ENCODE results near the gene E2F7.

Gene E2F7

DNA sequence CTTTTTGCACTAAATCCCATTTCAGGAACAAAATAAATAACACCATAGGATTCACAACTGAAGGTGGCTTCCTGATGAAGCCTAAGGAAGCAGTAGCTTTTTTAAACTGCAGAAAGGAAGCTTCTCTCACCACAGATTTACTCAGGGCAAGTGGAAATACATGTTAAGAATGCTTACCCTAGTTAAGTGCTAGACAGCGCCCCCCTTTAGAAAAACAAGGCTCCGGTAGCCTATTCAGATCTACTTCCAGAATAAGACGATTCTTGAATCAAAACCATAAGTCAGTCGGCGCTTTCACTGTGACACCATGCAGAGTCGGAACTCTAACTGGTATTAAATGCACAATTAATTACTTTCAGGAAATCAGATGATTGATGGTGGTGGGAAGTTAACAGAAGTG is 41.9 kb downstream of the E2F7 start:
- DNase-seq (ENCODE audit: insufficient read length, low spot score): no peak
- FAIRE-seq: no peak

DNA sequence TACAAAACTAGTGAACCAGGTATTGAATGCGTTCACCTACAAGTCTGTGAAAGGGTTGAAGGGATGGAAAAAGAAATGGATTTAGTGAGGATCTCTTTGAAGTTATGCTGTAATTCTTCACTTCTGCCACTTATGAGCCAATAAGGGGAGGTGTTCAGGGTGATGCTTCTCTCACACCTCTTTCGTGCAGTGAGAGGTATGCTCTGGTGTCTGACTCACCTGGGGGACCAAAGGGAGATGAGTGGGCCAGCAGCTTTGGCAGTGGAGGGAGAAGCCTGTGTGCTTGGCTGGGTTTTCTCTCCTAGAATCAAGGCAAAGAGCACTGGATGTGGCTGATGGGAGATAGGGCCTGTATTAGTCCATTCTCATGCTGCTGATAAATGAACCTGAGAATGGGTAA is 45.4 kb downstream of the E2F7 start:
- DNase-seq (ENCODE audit: insufficient read length, low spot score) (no peak), FAIRE-seq (no peak)

DNA sequence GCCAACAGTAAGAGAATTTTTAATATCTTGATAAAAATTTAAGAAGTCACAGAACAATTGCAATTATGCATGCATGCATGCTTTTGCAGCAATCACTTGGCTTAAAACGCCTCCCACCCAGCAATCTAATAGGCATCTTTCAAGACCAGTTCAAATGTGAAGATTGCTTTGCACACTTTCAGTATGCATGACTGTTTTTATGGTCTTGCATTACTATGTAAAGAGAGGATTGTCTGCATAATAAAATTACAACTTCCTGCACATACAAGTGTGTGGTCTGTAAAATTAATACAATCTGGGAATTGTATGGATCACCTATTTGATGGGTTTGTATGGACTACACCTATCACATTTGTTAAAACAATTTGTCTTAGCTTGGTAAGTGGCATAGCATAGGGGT is 48.8 kb downstream of the E2F7 start:
- DNase-seq (ENCODE audit: insufficient read length, low spot score) (no peak), FAIRE-seq (no peak)

DNA sequence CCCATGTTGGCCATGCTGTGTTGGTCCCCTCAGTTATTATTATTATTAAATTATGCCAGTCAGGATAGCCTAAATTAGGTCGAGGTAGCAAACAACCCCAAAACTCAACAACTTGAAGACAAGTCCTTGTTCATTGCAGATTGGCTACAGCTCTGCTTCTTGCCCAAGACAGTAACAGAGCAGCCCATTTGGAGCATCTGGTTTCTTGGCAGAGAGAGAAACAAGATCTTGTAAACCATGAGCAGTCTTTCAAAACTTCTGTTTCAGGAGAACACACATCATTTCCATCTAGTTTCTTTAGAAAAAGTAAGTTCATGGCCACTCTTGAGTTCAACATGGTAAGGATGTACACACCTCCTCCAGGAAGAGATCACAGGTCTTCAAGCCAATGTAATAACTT is 52.3 kb downstream of the E2F7 start:
- FAIRE-seq: no peak
- no peak for DNase-seq (ENCODE audit: insufficient read length, low spot score)

DNA sequence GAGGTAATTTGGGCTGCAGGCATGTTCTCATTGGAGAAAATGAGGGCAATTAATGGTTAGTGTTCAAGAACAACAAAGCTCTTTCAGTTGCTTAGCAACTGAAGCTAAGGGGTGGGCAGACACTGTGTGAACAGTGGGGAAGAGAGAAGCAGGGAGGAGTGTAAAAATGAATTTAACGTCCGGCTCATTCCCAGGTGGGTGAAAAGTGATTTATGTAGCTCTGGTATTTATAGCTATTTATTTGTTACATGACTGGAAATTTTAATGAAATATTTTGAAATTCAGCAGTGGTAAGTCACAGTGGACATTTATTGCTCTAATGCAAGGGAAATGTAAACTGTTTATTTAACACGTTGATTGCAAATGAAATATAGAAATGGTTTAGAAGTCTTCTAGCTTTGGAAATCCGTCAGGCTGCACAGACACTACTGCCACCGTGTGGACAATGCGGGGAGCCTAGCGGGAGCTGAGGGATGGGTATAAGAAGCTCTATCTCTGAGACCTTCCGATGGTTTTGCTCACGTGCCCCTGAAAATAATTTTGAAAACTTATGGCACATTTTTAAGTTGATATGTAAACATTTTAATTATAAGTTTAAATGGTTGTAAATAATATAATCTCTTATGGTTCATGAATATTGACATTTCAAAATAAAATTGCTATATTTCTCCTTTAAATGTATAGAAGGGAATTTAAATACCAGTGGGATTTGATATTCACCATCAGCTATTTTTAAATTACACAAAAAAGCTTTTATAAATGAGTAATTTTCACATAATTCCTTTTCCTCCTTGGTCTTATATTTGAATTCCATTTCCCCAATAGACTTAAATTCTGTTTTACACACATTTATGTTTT is 54.4 kb downstream of the E2F7 start:
- FAIRE-seq (no peak), DNase-seq (ENCODE audit: insufficient read length, low spot score) (peak; percentile 58)

DNA sequence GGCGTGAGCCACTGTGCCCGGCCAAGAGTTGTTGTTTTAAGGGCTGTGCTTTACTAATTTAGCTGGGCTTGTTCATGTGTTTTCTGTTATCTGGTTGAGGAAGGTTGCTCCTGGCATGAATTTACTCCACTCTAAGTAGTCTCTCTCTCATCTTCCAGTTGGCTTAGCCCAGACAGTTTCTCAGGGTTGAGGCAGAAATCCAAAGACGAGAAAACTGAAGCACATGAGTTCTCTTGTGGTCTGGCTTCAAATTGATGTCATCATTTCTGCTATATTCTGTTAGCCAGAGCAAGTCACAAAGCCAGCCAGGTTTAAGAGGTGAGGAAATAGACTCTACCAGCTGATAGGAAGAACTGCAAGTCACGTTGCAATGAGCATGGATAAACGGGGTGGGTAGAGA is 57.9 kb downstream of the E2F7 start:
- FAIRE-seq: no peak

DNA sequence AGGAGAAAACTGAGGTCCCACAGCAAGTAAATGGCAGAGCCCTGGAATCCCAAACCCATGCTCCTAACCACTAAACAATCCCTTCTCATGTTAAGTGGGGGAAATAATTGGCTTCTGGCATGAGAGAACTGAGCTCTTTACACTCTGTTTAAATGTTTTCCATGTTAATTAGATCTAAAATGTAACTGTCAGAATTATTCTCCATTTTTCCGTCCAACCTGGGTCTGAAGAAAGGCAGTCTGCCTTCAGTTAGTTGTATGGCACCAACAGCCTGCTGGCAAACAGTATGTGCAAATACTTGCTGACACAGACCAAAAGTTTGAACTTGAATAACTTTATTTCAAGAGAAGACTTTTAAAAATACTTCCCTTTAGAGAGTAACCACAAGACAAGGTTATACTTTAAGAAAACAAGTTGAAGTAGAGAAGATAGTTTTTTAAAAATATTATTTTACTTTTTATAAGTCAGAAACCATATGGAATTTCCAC is 59.7 kb downstream of the E2F7 start:
- FAIRE-seq: no peak
- no peak for DNase-seq (ENCODE audit: insufficient read length, low spot score)

More for the DNA sequence above, 57.9 kb downstream of the E2F7 start:
- no peak for DNase-seq (ENCODE audit: insufficient read length, low spot score)

DNA sequence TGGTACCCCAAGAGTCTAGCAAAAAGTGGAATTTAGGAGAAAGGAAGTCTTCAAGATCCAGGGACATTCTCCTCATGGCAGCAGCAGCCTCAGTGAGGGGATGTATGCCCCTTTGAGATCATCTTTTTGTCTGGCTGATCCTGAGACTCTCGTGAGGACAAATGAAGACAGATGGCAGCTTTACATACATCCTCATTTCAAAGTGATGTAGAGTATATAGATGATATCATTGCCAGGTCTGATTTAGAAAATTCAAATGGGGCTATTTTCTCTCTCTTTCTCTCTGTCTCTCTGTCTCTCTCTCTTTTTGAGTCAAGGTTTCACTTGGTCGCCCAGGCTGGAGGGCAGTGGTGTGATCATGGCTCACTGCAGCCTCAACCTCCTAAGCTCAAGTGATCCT is 61.5 kb downstream of the E2F7 start:
- no peak for DNase-seq (ENCODE audit: insufficient read length, low spot score)
- FAIRE-seq: no peak

DNA sequence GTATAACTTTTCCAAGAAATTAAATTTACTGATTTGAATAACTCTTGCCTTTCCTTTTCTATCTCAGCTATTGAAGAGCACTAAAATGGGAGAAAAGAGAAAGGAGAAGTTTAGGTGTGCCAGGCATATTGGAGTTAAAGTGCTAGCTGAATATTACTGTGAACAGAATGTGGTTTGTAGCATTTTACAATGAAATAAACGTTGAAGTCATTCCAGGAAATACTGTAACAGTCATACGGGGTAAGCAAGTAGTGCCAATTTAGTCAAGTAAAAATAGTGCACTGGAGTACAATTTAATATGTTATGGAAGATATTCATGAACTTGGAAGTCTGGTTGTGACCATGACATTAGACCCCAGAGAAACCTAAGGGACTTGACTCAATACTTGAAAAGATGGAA is 62.1 kb downstream of the E2F7 start:
- no peak for FAIRE-seq
- DNase-seq (ENCODE audit: insufficient read length, low spot score): no peak

DNA sequence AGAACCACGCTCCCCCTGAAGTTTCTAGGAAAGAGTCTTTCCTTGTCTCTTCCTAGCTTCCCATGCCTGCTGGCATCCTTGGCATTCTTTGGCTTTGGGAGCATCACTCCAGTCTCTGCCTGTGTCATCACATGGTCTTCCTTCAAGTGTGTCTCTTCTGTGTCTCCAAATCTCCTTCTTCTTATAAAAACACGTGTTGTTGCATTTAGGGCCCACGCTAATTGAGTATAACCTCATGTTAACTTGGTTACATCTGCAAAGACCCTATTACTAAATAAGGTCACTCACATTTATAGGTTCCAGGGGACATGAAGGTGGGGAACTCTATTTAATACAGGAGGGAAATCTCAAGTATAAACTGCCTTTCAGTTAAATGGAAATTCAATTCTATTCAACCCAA is 63.0 kb downstream of the E2F7 start:
- DNase-seq (ENCODE audit: insufficient read length, low spot score) (no peak), FAIRE-seq (no peak)

DNA sequence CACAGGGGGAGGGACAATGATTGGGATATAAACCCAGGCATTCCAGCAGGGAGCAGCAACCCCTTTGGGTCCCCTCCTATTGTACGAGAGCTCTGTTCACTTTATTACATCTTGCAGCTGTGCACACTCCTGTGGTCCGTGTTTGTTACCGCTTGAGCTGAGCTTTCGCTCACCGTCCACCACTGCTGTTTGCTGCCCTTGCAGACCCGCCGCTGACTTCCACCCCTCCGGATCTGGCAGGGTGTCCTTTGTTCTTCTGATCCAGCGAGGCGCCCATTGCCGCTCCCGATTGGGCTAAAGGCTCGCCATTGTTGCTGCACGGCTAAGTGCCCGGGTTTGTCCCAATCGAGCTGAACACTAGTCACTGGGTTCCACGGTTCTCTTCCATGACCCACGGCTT is 64.1 kb downstream of the E2F7 start:
- no peak for DNase-seq (ENCODE audit: insufficient read length, low spot score)
- FAIRE-seq: no peak

DNA sequence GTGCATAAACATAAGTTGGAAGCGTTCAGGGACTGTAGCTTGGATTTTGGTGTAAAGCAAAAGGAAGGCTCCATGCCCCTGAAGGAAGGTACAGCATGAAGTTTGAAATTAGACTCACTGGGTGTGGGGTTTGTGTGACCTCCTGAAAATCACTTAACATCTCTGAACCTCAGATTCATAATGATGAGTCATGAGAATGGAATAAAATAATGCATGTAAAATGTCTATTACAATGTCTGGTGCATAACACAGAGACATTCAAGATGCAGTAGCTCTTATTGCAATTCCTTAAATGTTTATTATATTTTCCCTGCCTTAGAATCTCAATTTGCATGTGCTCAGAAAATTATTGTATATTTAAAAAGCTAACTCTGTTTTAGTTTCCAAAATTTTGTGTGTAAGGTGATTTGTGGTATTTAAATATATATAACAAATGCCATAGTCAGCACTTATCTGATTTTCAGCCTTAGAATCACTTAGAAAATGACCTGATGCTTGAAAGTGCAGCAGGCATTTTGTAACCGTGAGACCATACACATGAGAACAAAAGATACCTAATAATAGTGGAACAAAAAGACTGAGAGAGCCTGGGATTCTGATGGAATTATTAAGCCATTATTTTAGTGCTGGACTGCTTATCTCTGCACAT is 66.3 kb downstream of the E2F7 start:
- FAIRE-seq: no peak
- no peak for DNase-seq (ENCODE audit: insufficient read length, low spot score)

DNA sequence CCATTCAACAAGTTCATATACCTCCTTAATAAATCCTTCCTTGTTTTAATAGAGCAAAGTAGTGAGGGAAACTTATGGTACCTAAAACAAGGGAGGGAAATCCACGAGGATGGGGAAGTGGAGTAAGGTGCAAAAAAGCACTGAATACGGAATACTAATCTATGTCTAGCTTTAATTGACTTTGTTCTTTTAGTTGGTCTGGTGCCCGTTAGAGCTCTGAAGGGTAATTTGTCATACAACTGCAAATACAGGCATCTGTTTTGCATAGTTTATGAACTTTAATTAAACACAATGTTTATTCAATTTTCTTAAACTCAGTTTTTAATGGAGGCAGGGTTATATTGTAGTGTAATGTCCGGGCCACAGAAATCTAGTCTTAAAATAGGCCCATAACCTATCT is 67.0 kb downstream of the E2F7 start:
- FAIRE-seq: no peak
- no peak for DNase-seq (ENCODE audit: insufficient read length, low spot score)

DNA sequence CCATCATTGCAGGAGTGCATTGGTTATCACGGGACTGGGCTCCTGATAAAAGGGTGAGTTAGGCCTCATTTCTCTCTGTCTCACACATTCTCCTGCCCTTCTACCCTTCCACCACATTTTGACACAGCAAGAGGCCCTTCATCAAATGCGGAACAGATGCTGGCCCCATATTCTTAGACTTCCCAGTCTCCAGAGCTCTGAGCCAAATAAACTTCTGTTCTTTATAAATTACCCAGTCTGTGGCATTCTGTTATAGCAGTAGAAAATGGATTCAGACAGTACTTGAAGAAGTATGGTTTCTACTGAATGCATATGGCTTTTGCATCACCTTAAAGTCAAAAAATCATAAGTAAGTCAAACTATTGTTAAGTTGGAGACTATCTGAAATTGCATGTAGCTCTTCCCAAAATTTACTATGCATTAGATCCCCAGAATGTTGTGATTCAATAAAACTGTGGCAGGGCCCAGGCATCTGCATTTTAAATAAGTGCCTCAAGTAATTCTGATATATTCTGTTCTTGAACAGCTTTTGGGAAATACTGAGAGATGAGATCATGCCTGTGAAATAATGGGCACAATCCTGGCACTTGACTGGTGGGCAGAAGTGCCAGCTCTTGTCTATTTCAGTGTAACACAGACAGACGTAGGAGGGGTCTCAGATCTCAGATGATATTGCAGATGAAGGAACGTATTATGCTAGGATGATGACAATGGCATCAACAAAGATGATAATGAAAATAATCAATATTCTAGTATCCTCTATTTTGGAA is 68.2 kb downstream of the E2F7 start:
- DNase-seq (ENCODE audit: insufficient read length, low spot score): no peak
- FAIRE-seq: no peak

DNA sequence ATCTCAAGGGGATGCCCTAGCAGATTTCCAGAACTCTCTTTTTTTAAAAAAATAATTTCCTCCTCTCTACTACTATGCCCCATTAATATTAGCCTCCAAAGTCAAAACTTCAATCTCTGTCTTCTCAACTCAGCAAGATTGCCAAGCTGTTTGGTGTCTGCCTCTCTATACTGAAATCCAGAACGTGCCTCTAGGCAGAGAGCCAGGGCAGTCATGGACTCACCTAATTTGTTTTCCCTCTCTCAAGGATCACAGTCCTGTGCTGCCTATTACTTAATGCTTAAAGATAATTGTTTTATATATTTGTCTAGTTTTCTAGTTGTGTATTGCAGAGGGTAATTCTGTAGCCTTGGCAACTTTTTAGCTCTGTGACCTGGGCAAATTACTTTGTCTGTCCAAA is 74.7 kb downstream of the E2F7 start:
- no peak for DNase-seq (ENCODE audit: insufficient read length, low spot score)
- no peak for FAIRE-seq

DNA sequence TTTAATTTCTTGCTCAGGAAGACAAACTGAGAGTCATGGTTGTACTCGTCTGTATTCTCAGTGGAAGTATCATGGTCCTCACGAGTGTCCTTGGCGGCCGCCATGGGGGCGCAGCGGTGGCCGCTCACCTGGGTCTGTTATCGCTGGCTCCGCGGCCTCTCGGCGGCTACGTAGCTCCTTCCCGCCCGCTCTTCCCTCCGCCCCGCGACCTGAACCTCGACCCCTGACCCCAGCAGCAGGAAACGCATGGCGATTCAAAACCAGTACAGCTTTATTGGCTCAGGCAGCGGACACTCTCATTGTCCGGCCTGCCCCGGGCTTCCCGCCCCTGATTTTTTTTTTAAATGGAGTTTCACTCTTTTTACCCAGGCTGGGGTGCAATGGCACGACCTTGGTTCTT is 80.8 kb downstream of the E2F7 start:
- FAIRE-seq (no peak), DNase-seq (ENCODE audit: insufficient read length, low spot score) (no peak)

DNA sequence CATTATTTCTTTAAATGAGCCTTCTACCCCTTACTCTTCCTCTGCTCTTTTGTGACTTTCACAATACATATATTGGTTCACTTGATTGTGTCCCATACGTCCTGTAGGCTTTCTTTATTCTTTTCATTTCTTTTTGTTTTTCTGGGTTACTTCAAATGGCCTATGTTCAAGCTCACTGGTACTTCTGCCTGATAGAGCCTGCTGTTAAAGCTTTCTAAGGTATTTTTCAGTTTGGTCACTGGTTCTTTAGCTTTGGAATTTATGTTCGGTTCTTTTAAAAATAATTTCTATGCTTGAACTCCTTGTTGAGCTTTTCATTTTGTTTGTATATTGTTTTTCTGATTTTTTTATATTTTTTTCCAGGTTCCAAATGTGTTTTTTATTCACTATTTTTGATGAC is 81.9 kb downstream of the E2F7 start:
- no peak for DNase-seq (ENCODE audit: insufficient read length, low spot score)
- FAIRE-seq: no peak

DNA sequence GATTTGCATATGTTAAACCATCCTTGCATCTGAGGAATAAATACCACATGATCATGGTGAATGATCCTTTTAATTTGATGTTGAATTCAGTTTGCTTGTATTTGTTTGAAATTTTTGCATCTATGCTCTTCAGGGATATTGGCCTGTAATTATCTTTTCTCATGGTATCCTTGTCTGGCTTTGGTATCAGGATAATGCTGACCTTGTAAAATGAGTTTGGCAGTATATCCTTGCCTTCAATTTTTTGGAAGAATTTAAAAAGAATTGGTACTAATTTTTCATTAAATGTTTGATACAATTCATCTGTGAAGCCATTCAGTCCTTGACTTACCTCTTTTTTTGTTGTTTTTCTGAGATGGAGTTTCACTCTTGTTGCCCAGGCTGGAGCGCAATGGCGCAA is 85.2 kb downstream of the E2F7 start:
- FAIRE-seq (no peak), DNase-seq (ENCODE audit: insufficient read length, low spot score) (no peak)

DNA sequence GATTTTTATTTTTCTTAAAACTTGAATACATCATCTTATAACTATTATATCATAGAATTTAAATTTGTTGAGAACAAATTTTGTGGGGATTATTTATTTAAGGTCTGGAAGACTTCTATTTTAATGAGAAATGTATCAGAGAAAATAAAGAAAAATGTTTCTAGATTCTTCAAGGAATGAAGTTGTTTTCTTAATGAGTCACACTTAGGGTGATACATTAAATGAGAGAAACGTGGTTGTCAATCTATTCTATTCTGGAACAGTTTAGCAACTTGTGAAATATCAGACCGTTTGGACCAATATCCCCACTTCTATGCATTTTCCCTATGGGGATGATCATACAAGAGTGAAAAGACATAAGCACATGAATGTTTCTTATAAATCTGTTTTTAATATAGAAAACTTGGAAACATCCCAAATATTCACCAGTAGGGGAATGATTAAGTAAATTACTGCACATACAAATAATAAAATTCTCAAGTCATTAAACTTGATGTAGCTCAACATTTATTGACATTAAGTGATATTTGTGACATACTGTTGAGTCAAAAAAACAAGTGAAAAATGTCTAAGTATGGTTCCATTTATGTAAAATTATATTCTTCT is 88.5 kb downstream of the E2F7 start:
- DNase-seq (ENCODE audit: insufficient read length, low spot score) (no peak), FAIRE-seq (no peak)
